ENCODE data around the gene APMAP. TPM values are rescaled to one million over a fixed set of nuclear protein-coding genes. Genes with fewer than 3 reads are reported as not detected.
A peak's percentile ranks its signal among the peaks of the same experiment; 100 is the strongest.

Gene APMAP
- total and polyA plus RNA-seq, 3 donors from 2014 or later = 92.3 to 135 (median 105) TPM

DNA sequence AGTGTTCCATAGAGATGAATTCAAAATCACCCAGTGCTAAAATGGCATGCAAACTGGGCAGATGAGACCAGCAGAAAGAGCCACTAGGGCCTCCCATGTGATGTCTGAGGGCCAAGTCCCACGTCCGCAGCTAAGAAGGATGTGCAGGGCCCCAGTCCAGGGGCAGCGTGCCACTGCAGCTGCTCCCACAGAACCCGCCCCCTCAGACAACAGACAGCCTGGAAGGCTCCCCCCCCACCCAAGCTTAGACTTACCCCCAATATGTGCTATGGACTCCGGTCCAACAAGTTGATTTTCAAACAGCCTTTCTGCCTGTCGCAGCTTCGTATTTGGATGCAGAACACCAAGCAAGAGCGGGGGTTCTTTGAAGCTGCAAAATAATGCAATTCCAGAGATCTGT lies 14.0 kb downstream of the APMAP start:
- peak overlapping the region; percentile 82 to 87 for H3K27ac ChIP-seq
- no peaks in the 10 kb centered on the region for H3K36me3 ChIP-seq (ENCODE audit: low read depth, missing control alignments)
- H3K9me3 ChIP-seq = no peaks in the 10 kb centered on the region
- no peak for TF ChIP-seq POLR2A (IDR thresholded peaks at IDR 0.05)
- no peak overlapping the region for H3K4me3 ChIP-seq
- H3K27me3 ChIP-seq = no peaks in the 10 kb centered on the region
- intact Hi-C loops (cut with DNase I; ENCODE audit: low total_unique reads) = no loop called here
- peak; percentile 65 for DNase-seq
- 55% methylated on average over 7 to 8 of the region's 8 CpGs for WGBS, 2 donors
- peaks cover 39% of the 10 kb centered on the region for H3K4me1 ChIP-seq

DNA sequence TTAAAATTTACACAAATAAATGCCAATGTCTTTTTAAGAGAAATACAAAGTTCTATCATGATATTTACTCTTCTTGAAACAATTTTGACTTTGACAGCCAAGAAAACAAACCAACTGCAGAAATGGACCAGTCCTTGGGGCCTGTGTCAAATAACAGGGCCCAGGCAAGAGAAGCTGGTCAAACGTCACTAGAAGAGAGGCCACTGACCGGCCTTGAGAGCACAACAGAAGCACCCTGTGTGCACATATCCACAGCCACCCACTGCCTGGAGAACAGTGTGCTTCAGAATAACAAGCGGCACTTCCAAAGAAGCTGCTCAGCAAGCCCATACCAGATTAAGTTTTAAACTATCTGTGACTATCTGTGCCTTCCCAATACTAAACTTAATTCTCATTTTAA lies 14.8 kb downstream of the APMAP start:
- DNase-seq = peak; percentile 87
- H3K4me1 ChIP-seq = peaks cover 37% of the 10 kb centered on the region
- no peaks in the 10 kb centered on the region for H3K27me3 ChIP-seq
- H3K4me3 ChIP-seq = no peak overlapping the region
- 50 to 63% methylated on average over 3 of the region's 3 CpGs for WGBS, 2 donors
- no peaks in the 10 kb centered on the region for H3K36me3 ChIP-seq (ENCODE audit: low read depth, missing control alignments)
- no peak for TF ChIP-seq POLR2A (IDR thresholded peaks at IDR 0.05)
- TF ChIP-seq, protein P1, sequence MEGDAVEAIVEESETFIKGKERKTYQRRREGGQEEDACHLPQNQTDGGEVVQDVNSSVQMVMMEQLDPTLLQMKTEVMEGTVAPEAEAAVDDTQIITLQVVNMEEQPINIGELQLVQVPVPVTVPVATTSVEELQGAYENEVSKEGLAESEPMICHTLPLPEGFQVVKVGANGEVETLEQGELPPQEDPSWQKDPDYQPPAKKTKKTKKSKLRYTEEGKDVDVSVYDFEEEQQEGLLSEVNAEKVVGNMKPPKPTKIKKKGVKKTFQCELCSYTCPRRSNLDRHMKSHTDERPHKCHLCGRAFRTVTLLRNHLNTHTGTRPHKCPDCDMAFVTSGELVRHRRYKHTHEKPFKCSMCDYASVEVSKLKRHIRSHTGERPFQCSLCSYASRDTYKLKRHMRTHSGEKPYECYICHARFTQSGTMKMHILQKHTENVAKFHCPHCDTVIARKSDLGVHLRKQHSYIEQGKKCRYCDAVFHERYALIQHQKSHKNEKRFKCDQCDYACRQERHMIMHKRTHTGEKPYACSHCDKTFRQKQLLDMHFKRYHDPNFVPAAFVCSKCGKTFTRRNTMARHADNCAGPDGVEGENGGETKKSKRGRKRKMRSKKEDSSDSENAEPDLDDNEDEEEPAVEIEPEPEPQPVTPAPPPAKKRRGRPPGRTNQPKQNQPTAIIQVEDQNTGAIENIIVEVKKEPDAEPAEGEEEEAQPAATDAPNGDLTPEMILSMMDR (IDR thresholded peaks at IDR 0.05) = no peak
- no peaks in the 10 kb centered on the region for H3K9me3 ChIP-seq
- intact Hi-C loops (cut with DNase I; ENCODE audit: low total_unique reads) = no loop called here
- H3K27ac ChIP-seq = peak overlapping the region; percentile 82 to 87

DNA sequence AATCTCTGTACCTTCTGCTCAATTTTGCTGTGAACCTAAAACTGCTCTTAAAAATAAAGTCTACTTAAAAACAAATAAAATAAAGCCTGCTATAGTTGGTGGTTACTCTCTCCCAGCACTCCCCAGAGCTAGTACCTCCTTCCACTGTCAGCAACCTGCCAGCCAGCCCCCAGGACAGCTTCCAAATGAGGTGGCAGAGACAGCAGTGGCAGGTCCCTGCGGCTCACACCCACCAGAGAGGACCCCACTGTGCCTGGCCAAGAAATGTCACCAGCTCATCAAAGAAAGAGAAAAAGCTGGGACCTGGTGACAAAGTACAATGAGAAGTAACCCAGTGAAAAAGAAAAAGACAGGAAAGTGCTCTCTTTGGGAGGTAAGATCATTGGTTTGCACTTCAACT lies 15.2 kb downstream of the APMAP start:
- whole genome bisulfite sequencing, 2 donors = 58 to 96% methylated on average over 1 of the region's 1 CpG
- Histone ChIP-seq H3K4me1 (peaks cover 33% of the 10 kb centered on the region), H3K27ac (peak overlapping the region; percentile 82 to 87), H3K4me3 (no peak overlapping the region), H3K36me3 (ENCODE audit: low read depth, missing control alignments) (no peaks in the 10 kb centered on the region), H3K9me3 (no peaks in the 10 kb centered on the region), H3K27me3 (no peaks in the 10 kb centered on the region)
- no peak for DNase-seq
- TF ChIP-seq, protein P1 (IDR thresholded peaks at IDR 0.05) = no peak
- TF ChIP-seq POLR2A (IDR thresholded peaks at IDR 0.05) = no peak
- intact Hi-C loops (cut with DNase I; ENCODE audit: low total_unique reads) = no loop called here

DNA sequence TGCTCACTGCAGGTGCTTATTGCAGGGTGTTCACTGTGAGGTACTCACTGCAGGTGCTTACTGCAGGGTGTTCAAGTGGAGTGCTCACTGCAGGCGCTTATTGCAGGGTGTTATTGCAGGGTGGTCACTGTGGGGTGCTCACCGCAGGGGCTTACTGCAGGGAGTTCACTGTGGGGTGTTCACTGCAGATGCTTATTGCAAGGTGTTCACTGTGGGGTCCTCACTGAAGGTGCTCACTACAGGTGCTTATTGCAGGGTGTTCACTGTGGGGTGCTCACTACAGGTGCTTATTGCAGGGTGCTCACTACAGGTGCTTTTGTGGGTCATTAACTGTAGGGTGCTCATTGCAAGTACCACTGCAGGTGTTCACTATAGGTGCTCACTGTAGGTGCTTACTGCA lies 20.2 kb downstream of the APMAP start:
- no peak for DNase-seq
- TF ChIP-seq, protein P1 (IDR thresholded peaks at IDR 0.05) = no peak
- TF ChIP-seq POLR2A (IDR thresholded peaks at IDR 0.05) = no peak

DNA sequence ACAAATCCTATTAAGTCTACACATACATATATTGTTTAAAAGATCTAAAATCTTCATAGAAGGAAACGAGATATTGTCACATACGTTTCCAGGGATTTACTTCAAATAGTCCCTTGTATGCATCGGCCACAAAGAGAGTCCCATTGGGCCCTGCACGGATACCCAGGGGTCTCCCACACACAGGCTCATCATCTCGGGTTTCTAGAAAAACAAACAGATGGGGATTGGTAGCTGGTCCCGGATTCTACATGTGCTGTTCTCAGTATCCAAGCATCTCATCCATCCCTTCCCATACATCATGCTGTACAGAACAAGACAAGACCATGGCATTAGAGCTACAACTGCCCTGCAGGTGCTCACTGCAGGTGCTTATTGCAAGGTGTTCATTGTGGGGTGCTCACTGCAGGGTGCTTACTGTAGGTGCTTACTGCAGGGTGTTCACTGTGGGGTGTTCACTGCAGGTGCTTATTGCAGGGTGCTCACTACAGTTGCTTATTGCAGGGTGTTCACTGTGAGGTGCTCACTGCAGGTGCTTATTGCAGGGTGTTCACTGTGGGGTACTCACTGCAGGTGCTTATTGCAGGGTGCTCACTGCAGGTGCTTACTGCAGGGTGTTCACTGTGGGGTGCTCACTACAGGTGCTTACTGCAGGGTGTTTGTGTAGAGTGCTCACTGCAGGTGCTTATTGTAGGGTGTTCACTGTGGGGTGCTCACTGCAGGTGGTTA lies 21.0 kb downstream of the APMAP start:
- Histone ChIP-seq H3K36me3 (ENCODE audit: low read depth, missing control alignments) (no peaks in the 10 kb centered on the region), H3K9me3 (no peaks in the 10 kb centered on the region), H3K4me3 (no peak overlapping the region), H3K27ac (no peak overlapping the region), H3K27me3 (no peaks in the 10 kb centered on the region), H3K4me1 (no peaks in the 10 kb centered on the region)
- no peak for TF ChIP-seq POLR2A (IDR thresholded peaks at IDR 0.05)
- TF ChIP-seq, protein P1 (IDR thresholded peaks at IDR 0.05) = no peak
- intact Hi-C loops (cut with DNase I; ENCODE audit: low total_unique reads) = no loop called here
- DNase-seq = no peak
- 81% methylated on average over 6 of the region's 6 CpGs for WGBS, 2 donors

More for the DNA sequence above, 20.2 kb downstream of the APMAP start:
- WGBS, 2 donors = 96% methylated on average over 2 of the region's 2 CpGs; no CpG with 5 or more reads in 1 of the 2 donors
- Histone ChIP-seq H3K36me3 (ENCODE audit: low read depth, missing control alignments) (no peaks in the 10 kb centered on the region), H3K4me3 (no peak overlapping the region), H3K9me3 (no peaks in the 10 kb centered on the region), H3K27ac (no peak overlapping the region), H3K27me3 (no peaks in the 10 kb centered on the region), H3K4me1 (peaks cover 3% of the 10 kb centered on the region)
- intact Hi-C loops (cut with DNase I; ENCODE audit: low total_unique reads) = no loop called here

Measured in testis (tissue), 3 donors.